Motor neuron (in vitro differentiated cells): Measurements from ENCODE around the gene PAMR1. TPM values are rescaled to one million over a fixed set of nuclear protein-coding genes. Genes with fewer than 3 reads are reported as not detected.
A peak's percentile ranks its signal among the peaks of the same experiment; 100 is the strongest.

Experiments used
- ATAC-seq, 8 experiments: fragments of 200-7000 bp; cut with Tn5 transposase; replicated peaks in 6 of 8; 2 replicates each; pipeline ENCODE4 v1.8.0; 2021; ENCODE audit warnings: mild to moderate bottlenecking in 8 of 8, moderate library complexity in 8 of 8
- H3K27ac ChIP-seq, 2 donors: fragments of 250-450 bp; sonication (Bioruptor Pico); 2 replicates each; pipeline ENCODE4 v1.9.0; 2021; ENCODE audit warnings: antibody characterized with exemption in 2 of 2, mild to moderate bottlenecking in 2 of 2, moderate library complexity in 1 of 2
- H3K4me1 ChIP-seq, 2 donors: fragments of 250-450 bp; sonication (Bioruptor Pico); replicated peaks in 1 of 2; 2 replicates each; pipeline ENCODE4 v1.6.1; 2021; ENCODE audit warnings: antibody characterized with exemption in 2 of 2, mild to moderate bottlenecking in 2 of 2, moderate library complexity in 1 of 2
- H3K4me3 ChIP-seq, 5 donors: fragments of 250-450 bp; sonication (Bioruptor Pico); 2 replicates each; pipeline ENCODE4 v1.9.0; 2021; ENCODE audit warnings: antibody characterized with exemption in 5 of 5, mild to moderate bottlenecking in 5 of 5, moderate library complexity in 4 of 5
- WGBS, 10 experiments: fragments of 450-650 bp; shearing (Covaris generic); methylation state at CpG; one replicate each; pipeline ENCODE4 v1.0.0; 2022; 5-methylcytosine and 5-hydroxymethylcytosine counted together
- in situ Hi-C, 9 experiments: fragments of 400-800 bp; cut with MboI; loops; one replicate each; pipeline ENCODE4 v1.15.0; 2021; ENCODE audit warnings: low sequenced_read_pairs in 9 of 9, low pct_unique_long_range_greater_than_20kb in 2 of 9; ENCODE audit not compliant: unreplicated experiment in 9 of 9
- total RNA-seq, 8 experiments: library from RNA; unstranded; fragments of 300-600 nt; gene quantifications; 2 replicates each; pipeline versions ENCODE4 v1.2.3 to v1.2.4, GENCODE V29; 2022

The PAMR1 gene
- total RNA-seq, 8 experiments from 2014 or later, result 0.11 to 476 (median 0.73) TPM; not detected in 2

GRCh38 chr11:35404388-35404775 lies 121.0 kb downstream of the PAMR1 start:
- ATAC-seq, result peak in 4 of 8 experiments; percentile 28 to 81 (median 38)
- Histone ChIP-seq H3K4me3 (no peak overlapping the region), H3K27ac (no peak overlapping the region), H3K4me1 (peaks cover 2 to 11% of the 10 kb centered on the region in 2 donors)
- in situ Hi-C loops, result loop anchor here in 1 of 9 experiments (25.0 kb wide), 1 partner anchor 467 kb away; no protein-coding TSS in a partner anchor
- 31 to 100% (median 56%) methylated on average over 1 to 5 of the region's 7 CpGs; no CpG with 5 or more reads in 3 of the 10 experiments for WGBS, 10 experiments

- WGBS, 10 experiments, result 76 to 100% (median 95%) methylated on average over 1 to 6 of the region's 7 CpGs; no CpG with 5 or more reads in 3 of the 10 experiments
- Histone ChIP-seq H3K4me3 (no peak overlapping the region), H3K27ac (no peak overlapping the region), H3K4me1 (peaks cover 2 to 11% of the 10 kb centered on the region in 2 donors)
- ATAC-seq, result no peak
- in situ Hi-C loops, result loop anchor here in 1 of 9 experiments (25.0 kb wide), 1 partner anchor 467 kb away; no protein-coding TSS in a partner anchor
Measured at GRCh38 chr11:35403765-35404387, 121.5 kb downstream of the PAMR1 start.

GRCh38 chr11:35402751-35403660 lies 122.4 kb downstream of the PAMR1 start:
- no peak for ATAC-seq
- in situ Hi-C loops, result loop anchor here in 1 of 9 experiments (25.0 kb wide), 1 partner anchor 466 kb away; no protein-coding TSS in a partner anchor
- Histone ChIP-seq H3K27ac (no peak overlapping the region), H3K4me3 (no peak overlapping the region), H3K4me1 (peaks cover 2 to 11% of the 10 kb centered on the region in 2 donors)
- 78 to 98% (median 83%) methylated on average over 4 to 9 of the region's 9 CpGs; no CpG with 5 or more reads in 2 of the 10 experiments for WGBS, 10 experiments

GRCh38 chr11:35398881-35399280 lies 126.5 kb downstream of the PAMR1 start:
- in situ Hi-C loops, result loop anchor here in 5 of 9 experiments (10.0 to 25.0 kb wide), 4 partner anchors 162 to 812 kb away; no protein-coding TSS in a partner anchor
- H3K27ac ChIP-seq, result no peak overlapping the region
- ATAC-seq, result no peak
- WGBS, 10 experiments, result 0 to 92% (median 63%) methylated on average over 1 of the region's 1 CpG; no CpG with 5 or more reads in 4 of the 10 experiments
- no peak overlapping the region for H3K4me3 ChIP-seq
- H3K4me1 ChIP-seq, result peaks cover 0 to 3% of the 10 kb centered on the region in 2 donors

- H3K4me1 ChIP-seq, result peaks cover 9 to 18% of the 10 kb centered on the region in 2 donors
- in situ Hi-C loops, result loop anchor here in 5 of 9 experiments (10.0 to 25.0 kb wide), 4 partner anchors 158 to 808 kb away; no protein-coding TSS in a partner anchor
- 86 to 100% (median 93%) methylated on average over 1 to 4 of the region's 5 CpGs; no CpG with 5 or more reads in 5 of the 10 experiments for WGBS, 10 experiments
- H3K27ac ChIP-seq, result no peak overlapping the region
- no peak overlapping the region for H3K4me3 ChIP-seq
- no peak for ATAC-seq
Measured at GRCh38 chr11:35394941-35395340, 130.5 kb downstream of the PAMR1 start.

GRCh38 chr11:35393098-35393497 lies 132.3 kb downstream of the PAMR1 start:
- Histone ChIP-seq H3K27ac (no peak overlapping the region), H3K4me3 (no peak overlapping the region), H3K4me1 (peaks cover 9 to 18% of the 10 kb centered on the region in 2 donors)
- in situ Hi-C loops, result loop anchor here in 5 of 9 experiments (10.0 to 25.0 kb wide), 4 partner anchors 156 to 806 kb away; no protein-coding TSS in a partner anchor
- peak; percentile 12 to 94 (median 70) for ATAC-seq
- 0 to 60% (median 22%) methylated on average over 1 to 2 of the region's 4 CpGs; no CpG with 5 or more reads in 2 of the 10 experiments for WGBS, 10 experiments

- in situ Hi-C loops, result loop anchor here in 5 of 9 experiments (10.0 to 25.0 kb wide), 4 partner anchors 155 to 805 kb away; no protein-coding TSS in a partner anchor
- Histone ChIP-seq H3K4me1 (peaks cover 9 to 23% of the 10 kb centered on the region in 2 donors), H3K27ac (no peak overlapping the region), H3K4me3 (no peak overlapping the region)
- ATAC-seq, result peak; percentile 78 to 95 (median 88)
- 6 to 60% (median 39%) methylated on average over 2 to 10 of the region's 13 CpGs for WGBS, 10 experiments
Measured at GRCh38 chr11:35391922-35392688, 133.3 kb downstream of the PAMR1 start.

GRCh38 chr11:35390737-35391682 lies 134.4 kb downstream of the PAMR1 start:
- 0 to 100% (median 77%) methylated on average over 1 to 12 of the region's 13 CpGs for WGBS, 10 experiments
- peak in 4 of 8 experiments; percentile 41 to 82 (median 60) for ATAC-seq
- Histone ChIP-seq H3K27ac (no peak overlapping the region), H3K4me3 (no peak overlapping the region), H3K4me1 (peaks cover 9 to 25% of the 10 kb centered on the region in 2 donors)
- in situ Hi-C loops, result loop anchor here in 5 of 9 experiments (10.0 to 25.0 kb wide), 4 partner anchors 154 to 804 kb away; no protein-coding TSS in a partner anchor

GRCh38 chr11:35389897-35390465 lies 135.4 kb downstream of the PAMR1 start:
- Histone ChIP-seq H3K27ac (no peak overlapping the region), H3K4me3 (no peak overlapping the region), H3K4me1 (peaks cover 9 to 25% of the 10 kb centered on the region in 2 donors)
- WGBS, 10 experiments, result 70 to 94% (median 90%) methylated on average over 2 to 6 of the region's 6 CpGs; no CpG with 5 or more reads in 1 of the 10 experiments
- no peak for ATAC-seq
- in situ Hi-C loops, result loop anchor here in 5 of 9 experiments (10.0 to 25.0 kb wide), 4 partner anchors 153 to 803 kb away; no protein-coding TSS in a partner anchor

GRCh38 chr11:35389112-35389511 lies 136.3 kb downstream of the PAMR1 start:
- ATAC-seq, result no peak
- Histone ChIP-seq H3K4me3 (no peak overlapping the region), H3K27ac (no peak overlapping the region), H3K4me1 (peaks cover 9 to 25% of the 10 kb centered on the region in 2 donors)
- WGBS, 10 experiments, result 83 to 100% (median 100%) methylated on average over 1 of the region's 1 CpG
- in situ Hi-C loops, result loop anchor here in 5 of 9 experiments (25.0 kb wide), 3 partner anchors 152 to 802 kb away; no protein-coding TSS in a partner anchor

- no peak overlapping the region for H3K4me3 ChIP-seq
- in situ Hi-C loops, result loop anchor here in 5 of 9 experiments (25.0 kb wide), 3 partner anchors 151 to 801 kb away; no protein-coding TSS in a partner anchor
- H3K27ac ChIP-seq, result no peak overlapping the region
- no peak for ATAC-seq
- 52 to 100% (median 90%) methylated on average over 1 to 5 of the region's 5 CpGs; no CpG with 5 or more reads in 1 of the 10 experiments for WGBS, 10 experiments
- peaks cover 5 to 20% of the 10 kb centered on the region in 2 donors for H3K4me1 ChIP-seq
Measured at GRCh38 chr11:35388061-35388460, 137.4 kb downstream of the PAMR1 start.
